ENCODE data around the gene NR2F1-AS1.

NR2F1-AS1 gene

GRCh38 chr5:93454896-93455295 lies 126.1 kb downstream of the NR2F1-AS1 start:
- ATAC-seq = no peak
- TF ChIP-seq PATZ1 (CRISPR knock-in tag; IDR thresholded peaks at IDR 0.05; ENCODE audit: borderline replicate concordance) = no peak
- TF ChIP-seq ZFP3 (CRISPR knock-in tag; IDR thresholded peaks at IDR 0.05) = no peak
- no peak for TF ChIP-seq CREB5 (CRISPR knock-in tag; IDR thresholded peaks at IDR 0.05; ENCODE audit: low read depth)
- TF ChIP-seq ISL1 (CRISPR knock-in tag; IDR thresholded peaks at IDR 0.05) = no peak
- TF ChIP-seq CSDC2 (CRISPR knock-in tag; IDR thresholded peaks at IDR 0.05) = no peak
- TF ChIP-seq RARB (CRISPR knock-in tag; IDR thresholded peaks at IDR 0.05) = no peak
- TF ChIP-seq ZFP30 (CRISPR knock-in tag; IDR thresholded peaks at IDR 0.05) = no peak
- TF ChIP-seq ZNF8 (CRISPR knock-in tag; IDR thresholded peaks at IDR 0.05) = no peak
- no peak for TF ChIP-seq TCF4 (CRISPR knock-in tag; IDR thresholded peaks at IDR 0.05; ENCODE audit: borderline replicate concordance)
- TF ChIP-seq BACH2 (CRISPR knock-in tag; IDR thresholded peaks at IDR 0.05; ENCODE audit: borderline replicate concordance) = no peak
- no peak for TF ChIP-seq ESRRG (CRISPR knock-in tag; IDR thresholded peaks at IDR 0.05)
- TF ChIP-seq PPARA (CRISPR knock-in tag; IDR thresholded peaks at IDR 0.05; ENCODE audit: borderline replicate concordance) = no peak
- no peak for TF ChIP-seq TOX (CRISPR knock-in tag; IDR thresholded peaks at IDR 0.05; ENCODE audit: borderline replicate concordance)

- TF ChIP-seq PATZ1 (CRISPR knock-in tag; IDR thresholded peaks at IDR 0.05; ENCODE audit: borderline replicate concordance) = no peak
- no peak for TF ChIP-seq ZNF8 (CRISPR knock-in tag; IDR thresholded peaks at IDR 0.05)
- TF ChIP-seq CREB5 (CRISPR knock-in tag; IDR thresholded peaks at IDR 0.05; ENCODE audit: low read depth) = no peak
- ATAC-seq = no peak
Measured at GRCh38 chr5:93452255-93452654, 128.8 kb downstream of the NR2F1-AS1 start.

GRCh38 chr5:93438124-93438523 lies 142.9 kb downstream of the NR2F1-AS1 start:
- TF ChIP-seq ZFP30 (CRISPR knock-in tag; IDR thresholded peaks at IDR 0.05) = no peak
- TF ChIP-seq PPARA (CRISPR knock-in tag; IDR thresholded peaks at IDR 0.05; ENCODE audit: borderline replicate concordance) = no peak
- TF ChIP-seq SNAI2 (CRISPR knock-in tag; IDR thresholded peaks at IDR 0.05) = no peak
- TF ChIP-seq ESRRG (CRISPR knock-in tag; IDR thresholded peaks at IDR 0.05) = no peak
- no peak for TF ChIP-seq ARNTL (CRISPR knock-in tag; IDR thresholded peaks at IDR 0.05; ENCODE audit: borderline replicate concordance, low read depth)
- TF ChIP-seq RARB (CRISPR knock-in tag; IDR thresholded peaks at IDR 0.05) = no peak
- TF ChIP-seq CSRNP3 (CRISPR knock-in tag; IDR thresholded peaks at IDR 0.05) = no peak
- no peak for TF ChIP-seq ZNF70 (CRISPR knock-in tag; IDR thresholded peaks at IDR 0.05)
- TF ChIP-seq POU6F1 (CRISPR knock-in tag; IDR thresholded peaks at IDR 0.05; ENCODE audit: borderline replicate concordance, low read depth) = no peak
- TF ChIP-seq ZNF8 (CRISPR knock-in tag; IDR thresholded peaks at IDR 0.05) = no peak
- TF ChIP-seq TSHZ2 (CRISPR knock-in tag; IDR thresholded peaks at IDR 0.05) = no peak
- TF ChIP-seq CSDC2 (CRISPR knock-in tag; IDR thresholded peaks at IDR 0.05) = no peak
- TF ChIP-seq ZNF565 (CRISPR knock-in tag; conservative IDR thresholded peaks at IDR 0.05; ENCODE audit: low read depth) = no peak
- TF ChIP-seq ZFP3 (CRISPR knock-in tag; IDR thresholded peaks at IDR 0.05) = no peak
- no peak for TF ChIP-seq ZC3H10 (CRISPR knock-in tag; IDR thresholded peaks at IDR 0.05)

More at GRCh38 chr5:93438124-93438523, 142.9 kb downstream of the NR2F1-AS1 start:
- no peak for ATAC-seq
